GM18508 (cell line): ENCODE data around the gene WNT7A.

Source experiments
- ATAC-seq: cut with Tn5 transposase; IDR thresholded peaks from one replicate; pipeline ENCODE4 v1.9.1; 2021; ENCODE audit warnings: moderate number of reproducible peaks; ENCODE audit not compliant: insufficient read depth, unreplicated experiment

WNT7A gene

GRCh38 chr3:13850161-13850945 lies 29.5 kb downstream of the WNT7A start:
- no peak for ATAC-seq

DNA sequence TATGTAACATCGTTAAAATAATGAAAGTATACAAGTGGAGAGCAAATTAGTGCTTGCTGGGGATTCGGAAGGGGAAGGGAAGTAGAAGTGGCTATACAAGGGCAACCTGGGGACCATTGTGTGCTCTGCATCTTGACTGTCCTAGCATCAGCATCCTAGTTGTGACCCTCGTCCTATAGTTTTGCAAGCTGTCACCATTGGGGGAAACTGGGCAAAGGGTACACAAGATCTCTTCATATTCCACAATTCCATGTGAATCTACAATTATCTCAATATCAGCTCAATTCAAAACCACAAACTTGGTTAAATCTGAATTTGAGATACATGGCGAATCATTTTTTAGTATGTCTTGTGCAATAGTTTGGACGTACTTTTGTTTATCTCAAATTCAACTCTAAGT lies 30.9 kb downstream of the WNT7A start:
- no peak for ATAC-seq

DNA sequence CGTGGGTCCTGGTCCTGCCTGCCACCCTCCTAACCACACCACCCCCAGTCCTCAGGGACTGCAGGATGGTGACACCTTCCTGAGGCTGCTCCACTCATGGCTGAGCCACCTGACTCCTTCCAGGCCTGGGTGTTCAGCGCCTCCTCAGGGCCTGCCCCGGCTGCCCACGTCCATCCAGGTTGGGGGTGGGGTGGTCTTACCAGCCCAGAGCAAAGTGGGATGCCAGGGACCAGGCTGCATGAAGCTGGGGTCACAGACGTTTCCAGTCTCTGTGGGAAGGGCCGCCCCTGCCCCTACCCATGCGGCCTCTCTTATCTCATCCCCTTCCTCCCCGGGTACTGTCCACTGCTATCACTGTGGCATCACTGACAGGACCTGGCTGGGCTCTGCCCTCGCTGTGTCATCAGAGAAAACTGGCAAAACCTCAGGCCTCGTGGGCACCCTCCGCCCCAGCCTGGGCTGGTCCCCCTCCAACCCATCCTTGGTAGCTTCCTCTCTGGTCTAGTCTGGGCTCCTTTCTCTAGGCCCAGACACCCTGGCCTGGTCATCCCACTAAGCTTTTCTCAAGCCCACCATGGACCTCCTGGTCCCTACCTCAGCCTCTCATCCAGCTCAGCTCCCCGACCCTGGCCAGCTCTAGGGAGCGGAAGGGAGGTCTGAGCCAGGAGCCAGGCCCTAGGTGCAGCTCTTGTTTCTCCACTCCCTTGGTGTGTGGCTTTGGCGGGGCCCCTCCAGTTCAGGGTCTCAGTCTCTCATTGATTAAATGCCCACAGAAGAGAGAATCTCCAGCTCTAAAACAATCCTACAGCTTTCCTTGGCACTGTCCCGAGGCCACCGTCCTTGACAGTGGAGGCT lies 32.9 kb downstream of the WNT7A start:
- no peak for ATAC-seq

DNA sequence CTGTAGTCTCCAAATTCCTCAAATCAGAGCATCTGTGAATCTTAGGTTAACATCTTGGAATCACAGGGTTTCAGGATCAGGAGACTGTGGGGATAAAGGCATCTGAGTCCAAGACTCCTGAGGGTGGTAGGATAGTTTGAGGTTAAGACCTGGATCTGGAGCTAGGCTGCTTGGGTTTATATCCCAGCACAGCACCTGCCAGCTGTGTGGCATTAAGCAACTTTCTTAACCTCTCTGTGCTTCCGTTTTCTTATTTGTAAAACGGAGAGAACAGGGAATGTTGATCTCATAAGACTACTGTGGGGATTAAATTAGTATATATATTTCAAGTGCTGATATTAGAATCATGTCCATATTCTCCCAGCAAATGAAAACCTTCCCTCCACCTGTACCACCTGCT lies 33.6 kb downstream of the WNT7A start:
- ATAC-seq, result no peak

GRCh38 chr3:13845806-13846205 lies 34.1 kb downstream of the WNT7A start:
- no peak for ATAC-seq

DNA sequence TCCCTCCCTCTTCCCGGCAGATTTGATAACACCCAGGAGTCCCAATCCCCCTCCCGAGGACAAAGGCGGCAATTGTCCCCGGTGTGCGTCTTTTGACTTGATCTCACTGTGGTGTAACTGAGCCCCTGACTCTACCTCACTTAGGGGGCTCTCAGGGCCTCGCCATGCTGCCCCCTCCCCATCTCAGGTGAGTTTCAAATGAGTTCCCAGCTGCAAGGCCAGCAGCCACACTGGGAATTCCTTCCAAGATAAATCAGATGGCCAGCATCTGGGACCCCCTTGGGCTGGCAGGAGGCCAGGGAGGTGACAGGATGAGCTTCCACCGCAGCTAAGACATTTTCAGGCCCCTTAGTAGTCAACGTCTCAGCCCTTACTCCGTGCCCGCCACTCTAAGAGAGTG lies 35.0 kb downstream of the WNT7A start:
- ATAC-seq, result no peak

- ATAC-seq, result no peak
These were observed 35.6 kb downstream of the WNT7A start for GRCh38 chr3:13844286-13844685.

- ATAC-seq, result no peak
These were observed 36.5 kb downstream of the WNT7A start for GRCh38 chr3:13843351-13843750.

- ATAC-seq, result no peak
These were observed 37.6 kb downstream of the WNT7A start for GRCh38 chr3:13842226-13842625.

GRCh38 chr3:13841826-13842225 lies 38.0 kb downstream of the WNT7A start:
- no peak for ATAC-seq

- no peak for ATAC-seq
These were observed 38.7 kb downstream of the WNT7A start for GRCh38 chr3:13841141-13841540.

- no peak for ATAC-seq
These were observed 39.4 kb downstream of the WNT7A start for GRCh38 chr3:13840456-13840855.

GRCh38 chr3:13839726-13840340 lies 40.0 kb downstream of the WNT7A start:
- no peak for ATAC-seq

DNA sequence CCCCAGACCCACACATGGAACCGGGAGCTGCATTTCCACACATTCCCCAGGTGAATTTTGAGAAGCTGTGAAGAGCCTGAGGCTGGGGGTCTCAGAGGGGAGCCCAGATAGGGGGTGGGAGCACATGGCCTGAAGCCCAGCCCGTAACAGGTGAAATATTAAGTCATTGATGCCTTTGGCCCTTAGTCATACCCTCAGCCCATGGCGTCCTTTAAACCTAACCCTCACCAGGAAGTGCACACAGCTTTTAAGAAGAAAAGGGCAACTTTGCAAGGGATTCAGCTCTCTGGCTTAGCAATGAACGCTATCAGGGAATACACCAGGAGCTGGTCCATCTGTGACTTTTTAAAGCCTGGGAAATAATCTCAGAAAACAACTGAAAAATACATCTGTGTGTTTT lies 40.6 kb downstream of the WNT7A start:
- no peak for ATAC-seq

GRCh38 chr3:13838421-13838820 lies 41.5 kb downstream of the WNT7A start:
- no peak for ATAC-seq

- no peak for ATAC-seq
These were observed 42.1 kb downstream of the WNT7A start for GRCh38 chr3:13837751-13838150.

DNA sequence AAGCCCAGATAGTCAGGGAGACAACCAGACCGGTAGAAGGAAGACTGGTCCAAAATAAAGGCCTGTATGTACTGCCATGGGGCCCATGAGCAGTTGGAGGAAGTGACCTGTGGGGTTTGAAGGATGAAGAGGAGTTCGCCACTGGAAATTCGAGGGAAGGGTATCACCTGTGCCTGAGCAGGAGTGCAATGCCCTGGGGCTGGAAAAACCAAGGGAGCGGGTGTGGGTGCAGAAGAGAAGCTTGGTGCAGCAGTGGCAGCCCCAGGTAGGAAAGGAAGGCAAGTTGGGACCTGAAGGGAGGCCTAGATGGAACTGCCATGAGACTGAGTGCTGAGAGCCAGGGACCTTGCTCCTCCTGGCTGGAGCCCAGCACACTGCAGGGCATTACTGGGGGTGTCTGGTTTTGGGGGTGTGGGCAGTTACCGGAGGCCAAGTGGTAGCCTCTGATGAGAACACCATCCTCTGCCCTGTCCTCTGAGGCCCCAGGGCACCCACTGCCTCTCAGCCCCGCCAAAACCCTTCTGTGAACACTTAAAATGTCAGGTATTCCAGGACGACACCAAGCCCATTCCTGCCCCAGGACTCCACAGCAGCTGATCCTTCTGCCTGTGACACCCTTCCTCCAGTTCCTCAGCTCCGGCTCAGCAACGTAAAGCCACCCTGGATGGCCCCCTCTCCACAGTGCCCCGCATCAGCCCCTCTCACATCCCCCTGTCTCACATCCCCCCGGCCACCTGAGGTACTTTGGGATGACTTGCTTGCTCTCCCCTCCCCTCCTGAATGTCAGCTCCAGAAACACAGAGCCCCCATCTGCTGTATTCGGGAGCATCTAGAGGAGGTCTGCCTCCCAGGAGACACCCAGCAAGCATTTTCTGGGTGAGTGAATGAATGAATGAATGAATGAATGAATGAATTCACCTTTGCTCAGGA lies 42.9 kb downstream of the WNT7A start:
- ATAC-seq, result no peak

DNA sequence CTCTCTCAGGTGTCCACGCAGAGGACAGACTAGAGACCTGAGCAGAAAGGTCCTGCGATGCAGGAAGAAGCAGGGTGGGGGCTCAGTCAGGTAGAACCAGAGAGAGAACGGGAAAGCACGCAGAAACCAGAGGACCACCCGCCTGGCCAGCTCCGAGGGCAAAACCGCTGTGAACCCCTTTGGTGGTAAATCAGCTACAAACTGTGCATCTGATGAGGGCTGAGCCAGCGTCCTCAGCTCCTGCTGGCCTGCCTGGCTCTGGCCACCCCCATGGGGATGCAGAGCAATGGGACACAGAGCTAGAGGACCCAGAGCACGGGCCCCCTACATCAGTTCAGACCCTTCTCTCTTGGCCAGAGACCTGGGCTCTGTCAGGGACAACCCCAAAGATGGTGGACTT lies 44.6 kb downstream of the WNT7A start:
- ATAC-seq, result no peak

- no peak for ATAC-seq
These were observed 45.4 kb downstream of the WNT7A start for GRCh38 chr3:13834258-13835035.
